Panc1 (cell line): Measurements from ENCODE around the gene PCDHA10. TPM values are rescaled to one million over a fixed set of nuclear protein-coding genes. Genes with fewer than 3 reads are reported as not detected.
"Not testable (repeated sequence)": the region's sequence is repeated elsewhere in the genome, so short reads cannot be mapped to it uniquely, and the experiment has no call there.

ENCODE experiments used
- ATAC-seq: fragments of 200-7000 bp; cut with Tn5 transposase; 2 replicates; pipeline ENCODE4 v1.9.1; 2020; ENCODE audit warnings: mild to moderate bottlenecking, moderate library complexity
- BruUV-seq: library from RNA; stranded (reverse); fragments of 400-500 nt; replicated peaks from 2 replicates; lab custom pipeline; 2021; lab: Mats Ljungman, UMichigan
- CTCF ChIA-PET: fragments of 300-600 bp; sonication (Branson Sonifier 250); formaldehyde crosslinking; loops from one replicate; lab custom pipeline; 2022; ENCODE audit warnings: antibody characterized with exemption; lab: Charles Lee
- POLR2A ChIA-PET: fragments of 300-600 bp; sonication (Branson Sonifier 250); formaldehyde crosslinking; loops from one replicate; lab custom pipeline; 2022; ENCODE audit warnings: antibody characterized with exemption; lab: Charles Lee
- DNase-seq: peaks from one replicate; pipeline ENCODE4 v3.0.0-alpha.2; 2010; ENCODE audit warnings: low read depth, low spot score
- H3K27ac ChIP-seq: 2 replicates; pipeline ENCODE4 v1.5.1; 2011; ENCODE audit warnings: mild to moderate bottlenecking, low read length, inconsistent platforms
- H3K27me3 ChIP-seq: fragments of 200-500 bp; sonication (Bioruptor generic); 2 replicates; pipeline ENCODE4 v1.6.0; 2014; ENCODE audit warnings: low read length, inconsistent platforms; ENCODE audit not compliant: control insufficient read depth, insufficient read depth
- H3K36me3 ChIP-seq: fragments of 200-500 bp; sonication (Bioruptor generic); 2 replicates; pipeline ENCODE4 v1.5.1; 2014; ENCODE audit warnings: inconsistent platforms, mild to moderate bottlenecking, low read length, moderate library complexity; ENCODE audit not compliant: control insufficient read depth, insufficient read depth
- H3K4me1 ChIP-seq: 2 replicates; pipeline ENCODE4 v1.5.1; 2011; ENCODE audit warnings: inconsistent platforms, mild to moderate bottlenecking, low read length, moderate library complexity; ENCODE audit not compliant: control insufficient read depth, insufficient read depth
- H3K4me3 ChIP-seq, 2 experiments: 2 replicates each; pipeline ENCODE4 v1.5.1; 2011 to 2012; ENCODE audit warnings: low read depth in 2 of 2, low read length in 2 of 2, mild to moderate bottlenecking in 2 of 2, inconsistent platforms in 1 of 2, moderate library complexity in 1 of 2
- H3K9me3 ChIP-seq: fragments of 200-500 bp; sonication (Bioruptor generic); 2 replicates; pipeline ENCODE4 v1.5.1; 2014; ENCODE audit warnings: low read depth, mild to moderate bottlenecking, inconsistent platforms, low read length, moderate library complexity; ENCODE audit not compliant: control insufficient read depth, insufficient read depth
- POLR2AphosphoS5 ChIP-seq: IDR thresholded peaks from 2 replicates; pipeline ENCODE4 v1.6.1; 2012; ENCODE audit warnings: mild to moderate bottlenecking, low read depth, low read length, moderate library complexity
- SIN3A ChIP-seq: IDR thresholded peaks from 2 replicates; pipeline ENCODE4 v1.6.1; 2012; ENCODE audit warnings: low read depth, mild to moderate bottlenecking, low read length, moderate library complexity, borderline replicate concordance; ENCODE audit not compliant: insufficient read depth
- TCF7L2 ChIP-seq: IDR thresholded peaks from 2 replicates; pipeline ENCODE4 v1.6.1; 2011; ENCODE audit warnings: mild to moderate bottlenecking, low read depth, low read length, inconsistent platforms
- in situ Hi-C: cut with HindIII; loops from 2 replicates; pipeline ENCODE4 v1.10.0; 2016; ENCODE audit warnings: low sequenced_read_pairs, low pct_unique_long_range_greater_than_20kb
- intact Hi-C: fragments of 100-400 bp; cut with micrococcal nuclease; formaldehyde crosslinking; loops from one replicate; pipeline ENCODE4 v1.10.0; 2022; ENCODE audit not compliant: unreplicated experiment
- total RNA-seq: library from RNA; stranded (reverse); gene quantifications from one replicate; pipeline ENCODE4 v1.2.1, GENCODE V29; 2021; ENCODE audit not compliant: unreplicated experiment
- TF ChIP-seq, protein P1 (sequence below): fragments of 450-650 bp; IDR thresholded peaks from 2 replicates; pipeline ENCODE4 v1.5.1; 2017; ENCODE audit warnings: mild to moderate bottlenecking
- TF ChIP-seq, protein P2 (sequence below), 2 experiments: IDR thresholded peaks; 2 replicates each; pipeline ENCODE4 v1.6.1; 2011 to 2012; ENCODE audit warnings: low read depth in 2 of 2, control low read depth in 1 of 2, low read length in 1 of 2, mild to moderate bottlenecking in 1 of 2, moderate library complexity in 1 of 2; ENCODE audit not compliant: insufficient read depth in 1 of 2

PCDHA10 gene
- total RNA-seq, 1 experiment from 2014 or later = 0.33 TPM

DNA sequence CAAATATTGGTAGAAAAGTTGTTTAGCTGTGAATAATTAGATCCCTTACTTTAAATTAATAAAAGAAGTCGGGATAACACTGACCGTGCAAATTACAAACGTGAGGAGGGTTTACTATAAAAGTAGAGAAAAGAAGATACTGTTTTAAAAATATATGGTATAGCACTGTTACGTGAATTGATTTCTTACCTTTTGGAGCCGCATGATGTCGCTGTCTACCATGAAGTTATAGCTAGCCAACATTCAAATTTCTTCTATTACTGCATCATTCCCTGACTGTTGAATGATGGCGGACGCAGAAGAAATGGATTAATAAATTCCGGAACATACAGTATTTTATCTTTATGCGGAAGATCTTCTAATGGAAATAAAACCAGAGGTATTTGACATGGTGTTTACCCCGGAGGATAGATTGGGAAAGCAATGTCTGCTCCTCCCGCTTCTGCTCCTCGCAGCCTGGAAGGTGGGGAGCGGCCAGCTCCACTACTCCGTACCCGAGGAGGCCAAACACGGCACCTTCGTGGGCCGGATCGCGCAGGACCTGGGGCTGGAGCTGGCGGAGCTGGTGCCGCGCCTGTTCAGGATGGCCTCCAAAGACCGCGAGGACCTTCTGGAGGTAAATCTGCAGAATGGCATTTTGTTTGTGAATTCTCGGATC, 27.9 kb upstream of the PCDHA10 start, which contains the start of gene PCDHA6:
TSS of gene PCDHA6 (plus strand) at position 257 of the 658 bp plus-strand sequence. CDS start at position 389, 132 bp downstream.
- Histone ChIP-seq H3K27ac (no peak within 1 kb of the TSS), H3K36me3 (no peaks in the 10 kb centered on the region), H3K4me3 (no peak within 1 kb of the TSS), H3K9me3 (no peaks in the 10 kb centered on the region), H3K4me1 (no peaks in the 10 kb centered on the region), H3K27me3 (no peaks in the 10 kb centered on the region)
- in situ Hi-C loops = no loop called here
- ATAC-seq (no peak), DNase-seq (no peak)
- no TSS peak for BruUV-seq
- TF ChIP-seq TCF7L2 (no peak), POLR2AphosphoS5 (no peak), SIN3A (no peak)
- TF ChIP-seq, protein P1, sequence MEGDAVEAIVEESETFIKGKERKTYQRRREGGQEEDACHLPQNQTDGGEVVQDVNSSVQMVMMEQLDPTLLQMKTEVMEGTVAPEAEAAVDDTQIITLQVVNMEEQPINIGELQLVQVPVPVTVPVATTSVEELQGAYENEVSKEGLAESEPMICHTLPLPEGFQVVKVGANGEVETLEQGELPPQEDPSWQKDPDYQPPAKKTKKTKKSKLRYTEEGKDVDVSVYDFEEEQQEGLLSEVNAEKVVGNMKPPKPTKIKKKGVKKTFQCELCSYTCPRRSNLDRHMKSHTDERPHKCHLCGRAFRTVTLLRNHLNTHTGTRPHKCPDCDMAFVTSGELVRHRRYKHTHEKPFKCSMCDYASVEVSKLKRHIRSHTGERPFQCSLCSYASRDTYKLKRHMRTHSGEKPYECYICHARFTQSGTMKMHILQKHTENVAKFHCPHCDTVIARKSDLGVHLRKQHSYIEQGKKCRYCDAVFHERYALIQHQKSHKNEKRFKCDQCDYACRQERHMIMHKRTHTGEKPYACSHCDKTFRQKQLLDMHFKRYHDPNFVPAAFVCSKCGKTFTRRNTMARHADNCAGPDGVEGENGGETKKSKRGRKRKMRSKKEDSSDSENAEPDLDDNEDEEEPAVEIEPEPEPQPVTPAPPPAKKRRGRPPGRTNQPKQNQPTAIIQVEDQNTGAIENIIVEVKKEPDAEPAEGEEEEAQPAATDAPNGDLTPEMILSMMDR = no peak
- TF ChIP-seq, protein P2, sequence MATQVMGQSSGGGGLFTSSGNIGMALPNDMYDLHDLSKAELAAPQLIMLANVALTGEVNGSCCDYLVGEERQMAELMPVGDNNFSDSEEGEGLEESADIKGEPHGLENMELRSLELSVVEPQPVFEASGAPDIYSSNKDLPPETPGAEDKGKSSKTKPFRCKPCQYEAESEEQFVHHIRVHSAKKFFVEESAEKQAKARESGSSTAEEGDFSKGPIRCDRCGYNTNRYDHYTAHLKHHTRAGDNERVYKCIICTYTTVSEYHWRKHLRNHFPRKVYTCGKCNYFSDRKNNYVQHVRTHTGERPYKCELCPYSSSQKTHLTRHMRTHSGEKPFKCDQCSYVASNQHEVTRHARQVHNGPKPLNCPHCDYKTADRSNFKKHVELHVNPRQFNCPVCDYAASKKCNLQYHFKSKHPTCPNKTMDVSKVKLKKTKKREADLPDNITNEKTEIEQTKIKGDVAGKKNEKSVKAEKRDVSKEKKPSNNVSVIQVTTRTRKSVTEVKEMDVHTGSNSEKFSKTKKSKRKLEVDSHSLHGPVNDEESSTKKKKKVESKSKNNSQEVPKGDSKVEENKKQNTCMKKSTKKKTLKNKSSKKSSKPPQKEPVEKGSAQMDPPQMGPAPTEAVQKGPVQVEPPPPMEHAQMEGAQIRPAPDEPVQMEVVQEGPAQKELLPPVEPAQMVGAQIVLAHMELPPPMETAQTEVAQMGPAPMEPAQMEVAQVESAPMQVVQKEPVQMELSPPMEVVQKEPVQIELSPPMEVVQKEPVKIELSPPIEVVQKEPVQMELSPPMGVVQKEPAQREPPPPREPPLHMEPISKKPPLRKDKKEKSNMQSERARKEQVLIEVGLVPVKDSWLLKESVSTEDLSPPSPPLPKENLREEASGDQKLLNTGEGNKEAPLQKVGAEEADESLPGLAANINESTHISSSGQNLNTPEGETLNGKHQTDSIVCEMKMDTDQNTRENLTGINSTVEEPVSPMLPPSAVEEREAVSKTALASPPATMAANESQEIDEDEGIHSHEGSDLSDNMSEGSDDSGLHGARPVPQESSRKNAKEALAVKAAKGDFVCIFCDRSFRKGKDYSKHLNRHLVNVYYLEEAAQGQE (IDR thresholded peaks at IDR 0.05; ENCODE audit: insufficient read depth in 1 of 2, low read depth in 2 of 2, low read length in 1 of 2) = no peak
- POLR2A ChIA-PET = no interaction called here
- CTCF ChIA-PET = interaction anchor here (0.6 kb wide), 1 partner anchor 12 kb away, joined by 5 read pairs; no protein-coding TSS in a partner anchor
- intact Hi-C loops = no loop called here

DNA sequence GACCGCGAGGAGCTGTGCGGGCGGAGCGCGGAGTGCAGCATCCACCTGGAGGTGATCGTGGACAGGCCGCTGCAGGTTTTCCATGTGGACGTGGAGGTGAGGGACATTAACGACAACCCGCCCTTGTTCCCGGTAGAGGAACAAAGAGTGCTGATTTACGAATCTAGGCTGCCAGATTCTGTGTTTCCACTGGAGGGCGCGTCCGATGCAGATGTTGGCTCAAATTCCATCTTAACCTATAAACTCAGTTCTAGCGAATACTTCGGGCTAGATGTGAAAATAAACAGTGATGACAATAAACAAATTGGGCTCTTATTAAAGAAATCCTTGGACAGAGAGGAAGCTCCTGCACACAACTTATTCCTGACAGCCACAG, 27.3 kb upstream of the PCDHA10 start:
- Histone ChIP-seq H3K9me3 (no peaks in the 10 kb centered on the region), H3K36me3 (no peaks in the 10 kb centered on the region), H3K27ac (no peak overlapping the region), H3K4me3 (no peak overlapping the region), H3K27me3 (no peaks in the 10 kb centered on the region), H3K4me1 (no peaks in the 10 kb centered on the region)
- no peak for DNase-seq
- no peak for ATAC-seq
- ChIA-PET POLR2A (interaction anchor here (0.6 kb wide), 1 partner anchor 133 kb away, joined by 3 read pairs; no protein-coding TSS in a partner anchor), CTCF (no interaction called here)
- in situ Hi-C loops (no loop called here), intact Hi-C loops (no loop called here)
- TF ChIP-seq, protein P1 = no peak
- TF ChIP-seq POLR2AphosphoS5 (no peak), SIN3A (no peak), TCF7L2 (no peak)
- TF ChIP-seq, protein P2 (IDR thresholded peaks at IDR 0.05; ENCODE audit: insufficient read depth in 1 of 2, low read depth in 2 of 2, low read length in 1 of 2) = no peak
- no TSS peak for BruUV-seq

DNA sequence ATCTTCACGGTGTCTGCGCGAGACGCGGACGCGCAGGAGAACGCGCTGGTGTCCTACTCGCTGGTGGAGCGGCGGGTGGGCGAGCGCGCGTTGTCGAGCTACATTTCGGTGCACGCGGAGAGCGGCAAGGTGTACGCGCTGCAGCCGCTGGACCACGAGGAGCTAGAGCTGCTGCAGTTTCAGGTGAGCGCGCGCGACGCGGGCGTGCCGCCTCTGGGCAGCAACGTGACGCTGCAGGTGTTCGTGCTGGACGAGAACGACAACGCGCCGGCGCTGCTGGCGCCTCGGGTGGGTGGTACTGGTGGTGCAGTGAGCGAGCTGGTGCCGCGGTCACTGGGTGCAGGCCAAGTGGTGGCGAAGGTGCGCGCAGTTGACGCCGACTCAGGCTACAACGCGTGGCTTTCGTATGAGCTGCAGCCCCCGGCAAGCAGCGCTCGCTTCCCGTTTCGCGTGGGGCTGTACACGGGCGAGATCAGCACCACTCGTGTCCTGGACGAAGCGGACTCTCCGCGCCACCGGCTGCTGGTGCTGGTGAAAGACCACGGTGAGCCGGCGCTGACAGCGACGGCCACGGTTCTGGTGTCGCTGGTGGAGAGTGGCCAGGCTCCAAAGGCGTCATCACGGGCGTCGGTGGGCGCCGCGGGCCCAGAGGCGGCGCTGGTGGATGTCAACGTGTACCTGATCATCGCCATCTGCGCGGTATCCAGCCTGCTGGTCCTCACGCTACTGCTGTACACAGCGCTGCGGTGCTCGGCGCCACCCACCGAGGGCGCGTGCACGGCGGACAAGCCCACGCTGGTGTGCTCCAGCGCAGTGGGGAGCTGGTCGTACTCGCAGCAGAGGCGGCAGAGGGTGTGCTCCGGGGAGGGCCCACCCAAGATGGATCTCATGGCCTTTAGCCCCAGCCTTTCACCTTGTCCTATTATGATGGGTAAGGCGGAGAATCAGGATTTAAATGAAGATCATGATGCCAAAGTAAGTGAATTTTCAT, 25.9 kb upstream of the PCDHA10 start:
- H3K4me3 ChIP-seq, intact Hi-C loops, DNase-seq, H3K27ac ChIP-seq, H3K36me3 ChIP-seq, in situ Hi-C loops, POLR2A ChIA-PET, H3K4me1 ChIP-seq, H3K9me3 ChIP-seq, H3K27me3 ChIP-seq, ATAC-seq, BruUV-seq, CTCF ChIA-PET: not testable (repeated sequence)
